Measurements from ENCODE around the gene PBX3. TPM values are rescaled to one million over a fixed set of nuclear protein-coding genes. Genes with fewer than 3 reads are reported as not detected.

PBX3 gene
- total and polyA plus RNA-seq, 4 donors = 7.3 to 18.9 (median 11.1) TPM

GRCh38 chr9:125888211-125888610, 141.0 kb downstream of the PBX3 start:
- H3K27ac ChIP-seq (ENCODE audit: low read depth in 1 of 2, low read length in 2 of 2) = no peak overlapping the region
- H3K4me1 ChIP-seq (ENCODE audit: control insufficient read depth in 4 of 4, insufficient read depth in 4 of 4, low read length in 3 of 4) = peaks cover 3 to 13% (median 7%) of the 10 kb centered on the region in 4 donors
- H3K9ac ChIP-seq (ENCODE audit: low read depth in 1 of 2, low read length in 2 of 2) = no peak overlapping the region
- no peak for TF ChIP-seq FOXA1 (IDR thresholded peaks at IDR 0.05)
- TF ChIP-seq YY1 (IDR thresholded peaks at IDR 0.05) = no peak
- TF ChIP-seq EGR1 (IDR thresholded peaks at IDR 0.05; ENCODE audit: low read depth in 2 of 2) = no peak
- no peak for TF ChIP-seq RXRA (IDR thresholded peaks at IDR 0.05)
- TF ChIP-seq GABPA (IDR thresholded peaks at IDR 0.05 in 1 of 2, conservative IDR thresholded peaks at IDR 0.05 in 1 of 2) = no peak
- TF ChIP-seq, protein P1, sequence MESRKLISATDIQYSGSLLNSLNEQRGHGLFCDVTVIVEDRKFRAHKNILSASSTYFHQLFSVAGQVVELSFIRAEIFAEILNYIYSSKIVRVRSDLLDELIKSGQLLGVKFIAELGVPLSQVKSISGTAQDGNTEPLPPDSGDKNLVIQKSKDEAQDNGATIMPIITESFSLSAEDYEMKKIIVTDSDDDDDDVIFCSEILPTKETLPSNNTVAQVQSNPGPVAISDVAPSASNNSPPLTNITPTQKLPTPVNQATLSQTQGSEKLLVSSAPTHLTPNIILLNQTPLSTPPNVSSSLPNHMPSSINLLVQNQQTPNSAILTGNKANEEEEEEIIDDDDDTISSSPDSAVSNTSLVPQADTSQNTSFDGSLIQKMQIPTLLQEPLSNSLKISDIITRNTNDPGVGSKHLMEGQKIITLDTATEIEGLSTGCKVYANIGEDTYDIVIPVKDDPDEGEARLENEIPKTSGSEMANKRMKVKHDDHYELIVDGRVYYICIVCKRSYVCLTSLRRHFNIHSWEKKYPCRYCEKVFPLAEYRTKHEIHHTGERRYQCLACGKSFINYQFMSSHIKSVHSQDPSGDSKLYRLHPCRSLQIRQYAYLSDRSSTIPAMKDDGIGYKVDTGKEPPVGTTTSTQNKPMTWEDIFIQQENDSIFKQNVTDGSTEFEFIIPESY (IDR thresholded peaks at IDR 0.05) = no peak
- no peak for TF ChIP-seq RAD21 (IDR thresholded peaks at IDR 0.05)
- no peak for DNase-seq (ENCODE audit: low spot score)
- 88% methylated on average over 7 of the region's 7 CpGs for WGBS
- no peaks in the 10 kb centered on the region for H3K9me3 ChIP-seq (ENCODE audit: control insufficient read depth in 4 of 4, low read length in 3 of 4)
- no peaks in the 10 kb centered on the region for H3K27me3 ChIP-seq (ENCODE audit: control insufficient read depth in 4 of 4, insufficient read depth in 4 of 4, low read length in 3 of 4)
- no peaks in the 10 kb centered on the region for H3K36me3 ChIP-seq (ENCODE audit: control insufficient read depth in 4 of 4, insufficient read depth in 3 of 4, low read depth in 1 of 4, low read length in 3 of 4)
- H3K4me3 ChIP-seq (ENCODE audit: low read depth in 1 of 3, low read length in 3 of 3) = no peak overlapping the region

DNA sequence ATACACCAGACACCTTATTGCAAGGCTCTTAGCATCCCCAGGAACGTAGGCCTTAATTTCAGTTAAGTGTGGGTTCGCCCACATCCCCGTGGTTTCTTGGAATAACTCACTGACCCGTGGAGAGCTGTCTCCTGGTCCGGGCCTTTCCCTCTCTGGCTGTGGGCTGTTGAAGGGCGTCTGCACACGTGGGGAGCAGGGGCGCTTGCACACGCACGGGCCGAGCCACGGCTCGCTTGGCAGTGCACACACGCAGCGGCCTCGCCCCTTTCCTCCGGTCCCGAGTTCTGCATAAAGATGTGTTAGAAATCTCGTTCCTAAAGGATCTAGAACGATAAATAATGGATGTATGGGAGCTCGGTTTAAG, 141.9 kb downstream of the PBX3 start:
- Histone ChIP-seq H3K9me3 (ENCODE audit: control insufficient read depth in 4 of 4, low read length in 3 of 4) (no peaks in the 10 kb centered on the region), H3K4me1 (ENCODE audit: control insufficient read depth in 4 of 4, insufficient read depth in 4 of 4, low read length in 3 of 4) (peaks cover 3 to 13% (median 7%) of the 10 kb centered on the region in 4 donors), H3K36me3 (ENCODE audit: control insufficient read depth in 4 of 4, insufficient read depth in 3 of 4, low read depth in 1 of 4, low read length in 3 of 4) (no peaks in the 10 kb centered on the region), H3K27ac (ENCODE audit: low read depth in 1 of 2, low read length in 2 of 2) (no peak overlapping the region), H3K27me3 (ENCODE audit: control insufficient read depth in 4 of 4, insufficient read depth in 4 of 4, low read length in 3 of 4) (no peaks in the 10 kb centered on the region), H3K4me3 (ENCODE audit: low read depth in 1 of 3, low read length in 3 of 3) (peak overlapping the region; percentile 32 to 74 (median 66)), H3K9ac (ENCODE audit: low read depth in 1 of 2, low read length in 2 of 2) (no peak overlapping the region)
- 42% methylated on average over 21 of the region's 21 CpGs for WGBS
- peak; percentile 33 for DNase-seq (ENCODE audit: low spot score)
- TF ChIP-seq FOXA2 (IDR thresholded peaks at IDR 0.05) = no peak
- TF ChIP-seq GABPA (IDR thresholded peaks at IDR 0.05 in 1 of 2, conservative IDR thresholded peaks at IDR 0.05 in 1 of 2) = no peak
- TF ChIP-seq NR2F2 (IDR thresholded peaks at IDR 0.05) = no peak
- no peak for TF ChIP-seq JUND (IDR thresholded peaks at IDR 0.05)
- TF ChIP-seq YY1 (IDR thresholded peaks at IDR 0.05) = no peak
- TF ChIP-seq, protein P1 (IDR thresholded peaks at IDR 0.05) = no peak
- no peak for TF ChIP-seq HNF4G (IDR thresholded peaks at IDR 0.05)
- no peak for TF ChIP-seq MAX (IDR thresholded peaks at IDR 0.05)
- TF ChIP-seq, protein P2, sequence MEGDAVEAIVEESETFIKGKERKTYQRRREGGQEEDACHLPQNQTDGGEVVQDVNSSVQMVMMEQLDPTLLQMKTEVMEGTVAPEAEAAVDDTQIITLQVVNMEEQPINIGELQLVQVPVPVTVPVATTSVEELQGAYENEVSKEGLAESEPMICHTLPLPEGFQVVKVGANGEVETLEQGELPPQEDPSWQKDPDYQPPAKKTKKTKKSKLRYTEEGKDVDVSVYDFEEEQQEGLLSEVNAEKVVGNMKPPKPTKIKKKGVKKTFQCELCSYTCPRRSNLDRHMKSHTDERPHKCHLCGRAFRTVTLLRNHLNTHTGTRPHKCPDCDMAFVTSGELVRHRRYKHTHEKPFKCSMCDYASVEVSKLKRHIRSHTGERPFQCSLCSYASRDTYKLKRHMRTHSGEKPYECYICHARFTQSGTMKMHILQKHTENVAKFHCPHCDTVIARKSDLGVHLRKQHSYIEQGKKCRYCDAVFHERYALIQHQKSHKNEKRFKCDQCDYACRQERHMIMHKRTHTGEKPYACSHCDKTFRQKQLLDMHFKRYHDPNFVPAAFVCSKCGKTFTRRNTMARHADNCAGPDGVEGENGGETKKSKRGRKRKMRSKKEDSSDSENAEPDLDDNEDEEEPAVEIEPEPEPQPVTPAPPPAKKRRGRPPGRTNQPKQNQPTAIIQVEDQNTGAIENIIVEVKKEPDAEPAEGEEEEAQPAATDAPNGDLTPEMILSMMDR (IDR thresholded peaks at IDR 0.05; ENCODE audit: low read depth, low read length, missing input control) = no peak
- no peak for TF ChIP-seq EGR1 (IDR thresholded peaks at IDR 0.05; ENCODE audit: low read depth in 2 of 2)
- no peak for TF ChIP-seq TAF1 (conservative IDR thresholded peaks at IDR 0.05)
- TF ChIP-seq SP1 (IDR thresholded peaks at IDR 0.05) = no peak
- TF ChIP-seq, protein P3, sequence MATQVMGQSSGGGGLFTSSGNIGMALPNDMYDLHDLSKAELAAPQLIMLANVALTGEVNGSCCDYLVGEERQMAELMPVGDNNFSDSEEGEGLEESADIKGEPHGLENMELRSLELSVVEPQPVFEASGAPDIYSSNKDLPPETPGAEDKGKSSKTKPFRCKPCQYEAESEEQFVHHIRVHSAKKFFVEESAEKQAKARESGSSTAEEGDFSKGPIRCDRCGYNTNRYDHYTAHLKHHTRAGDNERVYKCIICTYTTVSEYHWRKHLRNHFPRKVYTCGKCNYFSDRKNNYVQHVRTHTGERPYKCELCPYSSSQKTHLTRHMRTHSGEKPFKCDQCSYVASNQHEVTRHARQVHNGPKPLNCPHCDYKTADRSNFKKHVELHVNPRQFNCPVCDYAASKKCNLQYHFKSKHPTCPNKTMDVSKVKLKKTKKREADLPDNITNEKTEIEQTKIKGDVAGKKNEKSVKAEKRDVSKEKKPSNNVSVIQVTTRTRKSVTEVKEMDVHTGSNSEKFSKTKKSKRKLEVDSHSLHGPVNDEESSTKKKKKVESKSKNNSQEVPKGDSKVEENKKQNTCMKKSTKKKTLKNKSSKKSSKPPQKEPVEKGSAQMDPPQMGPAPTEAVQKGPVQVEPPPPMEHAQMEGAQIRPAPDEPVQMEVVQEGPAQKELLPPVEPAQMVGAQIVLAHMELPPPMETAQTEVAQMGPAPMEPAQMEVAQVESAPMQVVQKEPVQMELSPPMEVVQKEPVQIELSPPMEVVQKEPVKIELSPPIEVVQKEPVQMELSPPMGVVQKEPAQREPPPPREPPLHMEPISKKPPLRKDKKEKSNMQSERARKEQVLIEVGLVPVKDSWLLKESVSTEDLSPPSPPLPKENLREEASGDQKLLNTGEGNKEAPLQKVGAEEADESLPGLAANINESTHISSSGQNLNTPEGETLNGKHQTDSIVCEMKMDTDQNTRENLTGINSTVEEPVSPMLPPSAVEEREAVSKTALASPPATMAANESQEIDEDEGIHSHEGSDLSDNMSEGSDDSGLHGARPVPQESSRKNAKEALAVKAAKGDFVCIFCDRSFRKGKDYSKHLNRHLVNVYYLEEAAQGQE (IDR thresholded peaks at IDR 0.05) = no peak
- no peak for TF ChIP-seq RXRA (IDR thresholded peaks at IDR 0.05)
- no peak for TF ChIP-seq RAD21 (IDR thresholded peaks at IDR 0.05)
